H1 (cell line): ENCODE data around the gene SEMA3E.

ENCODE experiments used
- JUND ChIP-seq: IDR thresholded peaks from 2 replicates; pipeline ENCODE4 v1.6.1; 2011; ENCODE audit warnings: mild to moderate bottlenecking, improper control_type of control experiment, low read length
- KDM1A ChIP-seq: fragments of 200-600, 300-600 bp; sonication (generic); IDR thresholded peaks from 2 replicates; pipeline ENCODE4 v1.7.1; 2016; ENCODE audit warnings: mild to moderate bottlenecking, low read length, borderline replicate concordance

DNA sequence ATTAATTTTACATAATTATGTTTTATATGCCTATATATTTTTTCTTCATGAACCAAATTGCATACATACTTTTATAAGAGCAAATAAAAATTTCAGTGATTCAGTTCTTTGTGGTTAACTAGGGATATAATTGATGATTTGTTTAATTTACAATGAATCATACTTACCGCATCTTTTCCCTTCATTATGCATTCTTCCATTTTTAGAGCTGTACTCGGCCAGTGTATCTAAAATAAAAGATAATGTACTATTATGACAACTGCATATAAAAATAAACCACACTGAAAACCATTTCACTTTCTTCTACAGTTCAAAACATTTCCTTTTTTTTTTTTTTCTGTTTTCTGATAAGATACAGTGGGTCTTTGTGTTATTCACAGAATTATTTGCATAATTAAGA is 179.9 kb downstream of the SEMA3E start:
- TF ChIP-seq KDM1A (no peak), JUND (no peak)
